Activated effector memory CD4-positive, alpha-beta T cell treated with Interleukin-2 at 50 U/mL for 16 hours (primary cell): ENCODE results near the gene SLC39A1.

Experiments used
- DNase-seq: peaks from one replicate; pipeline ENCODE4 v3.0.0-alpha.2; 2020

Gene SLC39A1

GRCh38 chr1:153973525-153973924, 10.2 kb upstream of the SLC39A1 start:
- no peak for DNase-seq

GRCh38 chr1:153973071-153973470, 9.7 kb upstream of the SLC39A1 start:
- no peak for DNase-seq

GRCh38 chr1:153970346-153970745, 7.0 kb upstream of the SLC39A1 start:
- no peak for DNase-seq

GRCh38 chr1:153968972-153969371, 5.6 kb upstream of the SLC39A1 start:
- no peak for DNase-seq

GRCh38 chr1:153968408-153968807, 5.1 kb upstream of the SLC39A1 start:
- DNase-seq: no peak

- DNase-seq: no peak
These were observed 4.6 kb upstream of the SLC39A1 start for GRCh38 chr1:153968000-153968363.

- peak; percentile 76 for DNase-seq
These were observed 4.0 kb upstream of the SLC39A1 start, which contains the start of gene CREB3L4 for GRCh38 chr1:153967107-153967999. Gene CREB3L4 (plus strand): TSS chr1:153967902. CDS start chr1:153968526, 624 bp downstream.

- DNase-seq: no peak
These were observed 554 bp upstream of the SLC39A1 start for GRCh38 chr1:153963850-153964331.

GRCh38 chr1:153962088-153963029, 978 bp downstream of the SLC39A1 start:
- DNase-seq: no peak

- DNase-seq: no peak
These were observed 1.9 kb downstream of the SLC39A1 start for GRCh38 chr1:153961421-153961820.

- DNase-seq: no peak
These were observed 3.1 kb downstream of the SLC39A1 start for GRCh38 chr1:153960206-153960605.

- no peak for DNase-seq
These were observed 3.9 kb downstream of the SLC39A1 start for GRCh38 chr1:153959454-153959853.

GRCh38 chr1:153958961-153959260, 4.4 kb downstream of the SLC39A1 start:
- no peak for DNase-seq

- DNase-seq: peak; percentile 97
These were observed 5.0 kb downstream of the SLC39A1 start, which contains the start of gene CRTC2 for GRCh38 chr1:153958111-153958960. Gene CRTC2 (minus strand): TSS chr1:153958612. CDS start chr1:153958497, 115 bp downstream.

- DNase-seq: peak; percentile 30
These were observed 5.6 kb downstream of the SLC39A1 start for GRCh38 chr1:153957744-153958110.

GRCh38 chr1:153956997-153957715, 6.2 kb downstream of the SLC39A1 start:
- DNase-seq: no peak

- no peak for DNase-seq
These were observed 8.5 kb downstream of the SLC39A1 start for GRCh38 chr1:153954826-153955225.

GRCh38 chr1:153953859-153954365, 9.4 kb downstream of the SLC39A1 start:
- DNase-seq: no peak

GRCh38 chr1:153951801-153952200, 11.5 kb downstream of the SLC39A1 start:
- no peak for DNase-seq

GRCh38 chr1:153951183-153951582, 12.2 kb downstream of the SLC39A1 start:
- DNase-seq: no peak

- DNase-seq: peak; percentile 60
These were observed 16.6 kb downstream of the SLC39A1 start, which contains the start of gene DENND4B for GRCh38 chr1:153946622-153947241. Gene DENND4B (minus strand): TSS chr1:153946718. CDS start chr1:153944374, 2,344 bp downstream.
